NOMO-1 treated with dmso at 0.1 percent for 144 hours (cell line): ENCODE results near the gene FAM124A.

Experiments used
- DNase-seq: peaks from one replicate; lab custom pipeline; 2025; ENCODE audit not compliant: unreplicated experiment; lab: John Stamatoyannopoulos, UW

FAM124A gene, protein sequence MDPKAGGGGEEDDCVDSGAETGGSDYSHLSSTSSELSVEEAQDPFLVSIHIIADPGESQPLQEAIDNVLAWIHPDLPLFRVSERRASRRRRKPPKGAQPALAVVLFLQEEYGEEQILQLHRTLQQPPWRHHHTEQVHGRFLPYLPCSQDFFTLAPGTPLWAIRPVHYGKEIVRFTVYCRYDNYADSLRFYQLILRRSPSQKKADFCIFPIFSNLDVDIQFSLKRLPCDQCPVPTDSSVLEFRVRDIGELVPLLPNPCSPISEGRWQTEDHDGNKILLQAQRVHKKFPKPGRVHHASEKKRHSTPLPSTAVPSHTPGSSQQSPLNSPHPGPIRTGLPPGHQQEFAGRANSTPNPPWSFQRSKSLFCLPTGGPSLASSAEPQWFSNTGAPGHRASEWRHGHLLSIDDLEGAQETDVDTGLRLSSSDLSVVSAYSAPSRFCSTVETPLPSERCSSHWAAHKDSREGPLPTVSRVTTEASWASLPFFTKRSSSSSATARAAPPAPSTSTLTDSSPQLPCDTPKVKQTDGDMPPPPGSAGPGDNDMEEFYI

DNA sequence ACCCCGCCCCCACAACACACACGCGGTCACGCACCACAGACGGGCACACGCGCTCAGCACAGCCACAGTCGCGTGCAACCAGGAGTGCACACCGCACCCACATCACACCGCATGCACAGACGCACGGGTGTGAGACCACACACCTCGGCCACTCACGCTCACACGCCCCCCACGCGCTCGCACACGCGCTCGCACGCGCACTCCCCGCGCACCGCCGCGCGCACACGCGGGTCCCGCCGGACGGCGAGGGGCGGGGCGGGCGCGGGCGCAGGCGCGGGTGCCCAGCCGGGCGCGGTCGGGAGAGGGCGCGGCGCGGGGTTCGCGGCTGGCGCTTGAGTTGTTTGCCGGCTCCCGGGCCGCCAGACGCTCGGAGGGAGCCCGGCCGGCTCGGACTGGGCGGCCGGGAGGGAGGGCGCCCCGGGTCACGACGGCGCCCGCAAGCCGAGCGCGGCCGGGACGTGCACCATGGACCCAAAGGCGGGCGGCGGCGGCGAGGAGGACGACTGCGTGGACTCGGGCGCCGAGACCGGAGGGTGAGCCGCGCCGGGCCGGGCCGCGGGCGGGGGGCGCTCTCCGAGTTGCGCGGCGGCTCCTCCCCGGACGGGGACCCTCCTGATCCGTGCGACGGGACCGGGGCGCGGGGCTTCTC, at the start of gene FAM124A:
Gene FAM124A, plus strand, starts transcription at position 362 of the 649 bp plus-strand sequence. Its CDS starts 104 bp downstream, at position 466.
- peak; percentile 34 for DNase-seq

DNA sequence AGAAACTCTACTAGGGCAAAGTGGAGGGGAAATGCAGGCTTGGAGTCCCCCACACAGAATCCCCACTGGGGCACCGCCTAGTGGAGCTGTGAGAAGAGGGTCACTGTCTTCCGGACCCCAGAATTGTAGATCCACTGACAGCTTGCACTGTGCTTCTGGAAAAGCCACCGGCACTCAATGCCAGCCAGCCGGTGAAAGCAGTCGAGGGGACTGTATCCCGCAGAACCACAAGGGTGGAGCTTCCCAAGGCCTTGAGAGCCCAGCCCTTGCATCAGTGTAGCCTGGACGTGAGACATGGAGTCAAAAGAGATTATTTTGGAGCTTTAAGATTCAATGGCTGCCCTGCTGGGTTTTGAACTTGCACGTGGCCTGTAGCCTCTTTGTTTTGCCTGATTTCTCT, 47.2 kb upstream of the FAM124A start:
- no peak for DNase-seq

DNA sequence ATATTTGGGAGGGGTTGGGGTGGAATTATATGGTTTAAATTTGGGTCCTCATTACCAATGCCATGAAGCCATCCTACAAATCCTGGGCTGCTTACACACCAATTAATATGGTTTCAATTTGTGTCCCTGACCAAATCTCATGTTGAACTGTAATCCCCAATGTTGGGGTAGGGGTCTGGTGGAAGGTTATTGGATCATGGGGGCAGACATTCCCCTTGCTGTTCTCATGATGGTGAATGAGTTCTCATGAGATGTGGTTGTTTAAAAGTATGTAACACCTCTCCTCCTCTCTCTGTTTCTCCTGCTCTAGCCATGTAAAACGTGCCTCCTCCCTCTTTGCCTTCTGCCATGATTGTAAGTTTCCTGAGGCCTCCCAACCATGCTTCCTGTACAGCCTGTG, 46.6 kb upstream of the FAM124A start:
- no peak for DNase-seq

DNA sequence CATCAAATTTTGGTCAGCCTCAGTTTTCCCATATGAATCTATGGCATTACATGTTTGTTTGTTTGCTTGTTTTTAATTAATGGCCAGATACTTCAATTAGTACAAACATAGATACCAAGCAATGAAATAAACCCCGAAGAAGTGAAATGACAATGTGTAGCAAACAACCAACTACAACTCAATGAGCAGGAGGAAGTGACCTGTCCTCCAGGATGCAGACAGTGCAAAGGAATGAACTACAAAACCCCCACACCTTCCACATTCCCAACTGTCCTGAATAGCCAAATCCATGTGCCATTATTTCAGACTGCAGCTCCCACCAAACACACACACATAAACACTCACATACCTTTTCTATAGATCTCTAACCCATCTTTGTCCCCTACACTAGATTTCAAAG, 45.0 kb upstream of the FAM124A start:
- DNase-seq, result no peak

DNA sequence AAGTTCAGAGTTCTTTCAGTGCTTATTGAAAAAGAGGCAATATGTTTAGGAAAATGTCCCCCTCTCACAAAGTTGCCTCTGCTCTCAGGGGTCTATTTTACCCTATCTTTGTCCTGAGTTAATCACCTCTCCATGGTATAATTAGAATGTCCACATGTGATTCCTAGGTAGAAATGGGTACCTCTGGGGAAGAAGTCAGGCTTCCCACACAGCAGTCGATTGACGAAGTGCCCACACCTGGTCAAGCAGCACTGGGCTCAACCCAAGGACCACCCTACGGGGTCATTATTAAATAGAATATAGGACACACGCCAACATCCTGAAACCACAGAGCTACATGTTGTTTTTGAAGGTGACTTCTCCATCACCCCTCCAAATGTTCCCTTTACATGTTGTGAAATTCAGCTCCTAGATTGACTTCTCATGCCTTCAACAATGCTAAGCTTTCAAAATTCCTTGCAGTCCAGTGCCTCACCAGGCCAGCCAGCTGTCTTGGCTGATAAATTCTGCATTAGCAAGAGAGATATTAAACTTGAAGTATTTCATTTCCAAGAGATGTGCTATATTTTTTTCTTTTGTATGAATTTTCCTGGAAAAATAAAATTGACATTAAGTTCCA, 43.6 kb upstream of the FAM124A start:
- no peak for DNase-seq

DNA sequence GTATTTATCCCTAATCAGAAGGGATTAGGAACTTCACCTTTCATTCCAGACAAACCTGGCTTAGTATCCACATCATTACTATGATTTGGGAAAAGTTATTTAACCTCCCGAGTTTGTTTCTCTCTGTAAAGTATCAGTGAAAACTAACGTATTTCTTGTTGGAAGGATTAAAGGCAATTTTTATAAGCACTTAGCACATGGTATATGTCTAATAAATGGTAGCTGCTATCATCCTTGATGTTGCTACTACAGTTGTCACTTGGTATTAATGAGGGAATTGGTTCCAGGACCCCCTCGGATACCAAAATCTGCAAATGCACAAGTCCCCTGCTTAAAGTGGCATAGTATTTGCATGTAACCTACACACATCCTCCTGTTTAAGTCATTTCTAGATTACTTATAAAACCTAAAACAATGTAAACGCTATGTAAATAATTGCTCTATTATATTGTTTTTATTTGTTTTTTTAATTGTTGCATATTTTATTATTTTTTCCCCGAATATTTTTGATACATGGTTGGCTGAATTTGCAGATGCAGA, 42.7 kb upstream of the FAM124A start:
- no peak for DNase-seq

DNA sequence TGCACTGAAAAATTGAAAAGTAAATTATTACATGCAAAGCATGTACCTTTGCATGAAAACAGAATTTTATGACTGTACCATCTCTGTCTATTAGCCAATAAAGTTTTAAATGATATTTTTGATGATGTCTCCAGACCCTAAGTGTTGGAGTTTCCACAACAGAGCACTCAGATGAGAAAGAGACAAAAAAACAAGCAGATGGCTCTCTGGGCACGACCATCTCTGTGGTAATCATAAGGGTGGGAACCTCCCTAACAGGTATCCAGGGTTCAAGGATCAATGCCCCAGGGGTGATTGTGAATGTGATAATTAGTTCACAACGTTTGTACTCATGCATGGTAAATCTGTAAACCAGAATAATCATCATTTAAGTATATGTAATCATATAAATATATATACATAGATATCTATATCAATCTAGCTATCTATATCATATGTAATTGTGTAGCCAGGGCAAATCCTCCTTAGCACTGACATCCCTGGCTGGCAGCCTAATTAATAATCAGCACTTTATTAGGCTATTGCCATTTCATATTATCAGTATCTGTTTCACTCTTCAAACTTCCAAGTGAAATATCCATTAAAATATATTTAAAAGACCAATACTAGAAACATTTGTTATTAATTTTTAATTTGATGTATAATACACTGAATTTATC, 41.2 kb upstream of the FAM124A start:
- DNase-seq, result no peak

DNA sequence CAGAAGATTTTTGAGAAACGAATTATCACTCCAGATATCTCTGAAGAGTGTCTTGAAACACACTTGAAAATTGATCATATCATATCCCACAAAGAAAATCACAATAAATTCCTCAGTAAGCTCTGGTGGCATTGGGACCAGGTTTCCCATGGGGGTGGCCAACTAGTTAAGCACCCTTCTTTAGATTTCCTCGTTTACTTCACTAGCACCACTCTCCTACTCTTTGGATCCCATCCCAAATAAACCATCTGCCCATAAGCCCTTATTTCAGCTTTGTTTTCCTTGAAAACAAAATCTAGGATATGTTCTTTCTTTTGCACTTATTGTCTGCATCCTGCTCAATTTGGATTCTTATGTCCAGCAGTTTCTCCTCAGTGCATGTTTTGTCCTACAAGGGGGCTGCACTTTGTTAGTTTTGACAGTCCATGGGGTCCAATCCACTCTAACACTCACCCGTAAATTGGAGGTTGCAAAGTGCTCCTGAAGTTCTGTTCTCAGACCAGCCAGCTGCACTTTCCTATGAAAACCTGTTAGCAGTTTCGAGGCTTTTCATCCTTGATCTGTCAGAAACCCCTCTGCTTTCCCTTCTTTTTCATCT, 40.3 kb upstream of the FAM124A start:
- no peak for DNase-seq

DNA sequence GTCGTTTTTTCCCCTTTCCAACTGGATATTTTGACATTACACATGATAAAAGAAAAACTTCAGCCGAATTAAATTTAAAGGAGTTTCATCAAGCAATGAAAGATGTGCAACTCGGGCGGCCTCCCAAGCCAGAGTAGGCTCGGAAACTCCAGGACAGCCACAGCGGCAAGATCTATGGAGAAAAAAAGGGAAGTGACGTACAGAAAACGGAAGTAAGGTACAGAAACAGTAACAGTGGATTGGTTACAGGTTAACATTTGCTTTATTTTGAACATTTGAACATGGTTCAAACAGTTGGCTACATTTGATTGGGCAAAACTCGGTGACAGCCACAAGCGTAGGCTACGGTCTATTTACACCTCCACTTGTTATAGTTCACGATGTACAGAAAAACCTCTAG, 30.5 kb upstream of the FAM124A start:
- peak; percentile 44 for DNase-seq

DNA sequence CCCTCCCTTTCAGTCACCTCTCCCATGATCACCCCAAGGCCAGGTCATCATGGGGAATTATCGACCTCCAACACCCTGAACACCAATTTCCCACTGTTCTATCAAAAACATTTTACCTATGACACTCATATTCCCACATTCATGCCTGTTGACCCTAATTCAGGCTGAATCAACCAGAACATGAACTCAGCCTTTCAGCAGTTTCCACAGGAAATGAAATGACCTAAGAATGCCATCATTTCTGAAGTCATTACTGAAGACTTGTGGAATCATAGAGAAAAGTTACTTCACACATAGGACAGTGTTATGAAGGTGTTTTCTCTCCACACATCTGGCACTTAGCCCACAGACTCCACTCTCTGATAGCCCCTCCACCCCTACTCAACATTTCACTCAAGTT, 29.9 kb upstream of the FAM124A start:
- DNase-seq, result no peak

DNA sequence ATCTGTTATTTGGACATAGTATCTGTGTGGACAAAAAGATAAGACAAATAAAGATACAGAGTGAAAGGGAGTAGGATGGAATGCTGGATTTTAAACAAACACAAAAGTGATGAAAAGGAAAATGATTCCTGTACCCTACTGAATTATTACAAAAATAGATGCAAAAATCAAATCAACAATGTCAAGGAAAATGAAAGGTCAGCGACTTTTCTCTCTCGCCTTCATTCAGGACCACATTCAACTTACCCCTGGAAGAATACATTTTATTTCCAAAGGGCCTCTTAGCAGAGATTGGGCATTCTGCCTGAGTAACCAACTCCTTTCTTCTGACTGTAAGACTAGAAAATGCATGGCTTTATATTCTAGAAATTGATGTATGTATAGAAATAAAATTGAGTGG, 28.8 kb upstream of the FAM124A start:
- no peak for DNase-seq

DNA sequence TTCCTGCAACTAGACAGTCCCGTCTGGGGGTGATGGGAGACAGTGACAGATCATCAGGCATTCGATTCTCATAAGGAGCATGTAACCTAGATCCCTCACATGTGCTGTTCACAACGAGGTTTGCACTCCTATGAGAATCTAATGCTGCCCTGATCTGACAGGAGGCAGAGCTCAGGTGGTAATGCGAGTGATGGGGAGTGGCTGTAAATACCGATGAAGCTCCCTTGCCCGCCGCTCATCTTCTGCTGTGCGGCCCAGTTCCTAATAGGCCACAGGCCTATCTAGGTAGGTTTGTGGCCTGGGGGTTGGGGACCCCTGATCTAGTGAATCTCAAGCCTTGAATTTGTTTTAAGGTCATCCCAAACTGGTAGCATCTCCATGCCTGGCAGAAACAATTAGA, 27.3 kb upstream of the FAM124A start:
- no peak for DNase-seq

DNA sequence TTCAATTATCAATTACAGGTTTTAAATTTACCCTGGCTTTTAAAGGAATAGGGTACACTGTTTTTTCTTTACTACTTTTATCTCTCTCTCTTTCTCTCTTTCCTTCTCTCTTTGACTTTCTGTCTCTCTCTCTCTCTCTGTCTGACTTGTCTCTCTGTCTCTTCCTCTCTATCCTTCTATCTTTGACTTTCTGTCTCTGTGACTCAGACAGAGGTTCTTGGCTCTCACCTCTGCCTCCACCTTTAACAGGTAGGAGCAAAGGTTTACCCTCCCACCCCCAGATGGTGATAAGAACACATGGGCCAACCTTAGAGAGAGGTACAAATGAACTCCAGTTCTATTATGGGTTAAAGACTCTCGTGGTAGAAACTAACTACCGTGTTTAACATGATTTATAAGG, 20.3 kb upstream of the FAM124A start:
- no peak for DNase-seq

DNA sequence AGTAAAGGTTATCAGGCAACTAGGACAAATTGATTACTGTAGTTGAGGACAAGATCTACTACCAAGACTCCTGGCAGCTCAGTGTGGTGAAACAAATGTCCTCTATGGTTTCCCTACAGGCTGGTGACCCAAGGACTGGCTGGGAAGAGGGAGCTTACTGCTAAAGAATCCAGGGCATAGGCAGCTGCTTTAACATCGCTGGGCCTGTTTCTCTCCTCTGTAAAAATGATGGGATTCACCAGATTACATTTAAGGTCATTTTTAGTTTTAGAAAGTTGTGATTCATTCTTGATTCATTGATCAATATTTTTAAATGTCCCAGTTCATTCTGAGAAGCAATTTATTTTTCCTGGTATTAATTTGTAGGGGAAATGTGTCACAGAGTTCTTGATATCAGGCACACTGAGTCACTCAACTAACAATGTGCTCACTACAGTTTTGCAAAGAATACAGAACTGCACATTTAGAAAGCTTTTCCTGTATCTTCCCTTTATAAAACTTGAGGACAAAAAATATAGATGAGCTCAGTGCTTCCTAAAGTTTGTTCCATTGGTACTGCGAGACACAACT, 19.6 kb upstream of the FAM124A start:
- no peak for DNase-seq

DNA sequence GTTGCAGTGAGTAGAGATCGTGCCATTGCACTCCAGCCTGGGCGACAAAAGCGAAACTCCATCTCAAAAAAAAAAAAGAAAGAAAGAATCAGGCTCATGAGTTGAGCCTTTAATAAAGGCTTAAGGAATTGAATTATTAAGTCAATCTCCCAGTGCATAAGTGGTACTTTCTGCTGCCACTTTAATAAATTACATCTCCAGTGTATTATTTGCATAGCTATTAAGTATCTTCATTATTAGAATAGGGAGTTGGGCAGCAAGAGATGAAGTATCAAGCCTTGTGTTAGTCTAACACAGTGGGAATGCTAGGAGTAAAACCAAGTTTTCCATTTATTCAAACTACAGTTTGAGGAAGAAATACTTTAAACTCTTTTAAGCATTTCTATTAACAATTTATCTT, 15.6 kb upstream of the FAM124A start:
- no peak for DNase-seq

DNA sequence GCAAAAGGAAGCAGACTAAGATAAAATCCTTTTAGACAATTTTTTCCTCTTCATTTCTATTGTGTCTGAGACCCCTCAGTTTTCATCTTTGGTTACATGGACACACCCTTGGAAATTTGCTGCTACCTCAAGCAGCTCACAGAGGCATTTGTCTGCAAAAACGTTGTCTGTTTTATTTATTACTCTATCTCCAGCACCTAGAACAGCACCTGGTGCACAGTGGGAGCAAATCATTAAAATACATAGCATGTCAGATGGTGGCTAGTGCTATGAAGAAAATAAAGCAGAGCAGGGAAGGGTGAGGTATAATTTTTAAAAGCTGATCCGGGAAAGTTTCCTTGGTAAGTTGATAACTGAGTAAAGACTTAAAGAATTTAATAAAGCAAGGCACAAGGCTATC, 14.3 kb upstream of the FAM124A start:
- no peak for DNase-seq

DNA sequence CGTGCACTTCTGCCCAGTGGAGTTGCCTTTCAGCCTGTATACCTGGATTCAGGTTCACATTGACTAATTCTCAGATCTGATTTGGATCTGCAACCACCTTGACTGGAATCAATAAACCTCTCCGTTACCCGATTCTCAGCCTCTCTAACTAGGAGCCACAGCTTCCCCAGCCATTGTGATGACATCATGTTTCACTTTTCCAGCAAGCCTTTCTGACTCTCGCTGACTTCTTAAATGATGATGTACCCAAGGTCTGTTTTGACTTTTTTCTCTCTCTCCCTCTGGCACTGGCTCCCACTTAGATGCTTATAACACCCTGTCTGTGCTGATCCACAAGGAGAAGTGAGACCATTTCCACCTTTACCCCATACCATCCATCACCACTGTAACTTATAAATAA, 13.5 kb upstream of the FAM124A start:
- DNase-seq, result no peak

DNA sequence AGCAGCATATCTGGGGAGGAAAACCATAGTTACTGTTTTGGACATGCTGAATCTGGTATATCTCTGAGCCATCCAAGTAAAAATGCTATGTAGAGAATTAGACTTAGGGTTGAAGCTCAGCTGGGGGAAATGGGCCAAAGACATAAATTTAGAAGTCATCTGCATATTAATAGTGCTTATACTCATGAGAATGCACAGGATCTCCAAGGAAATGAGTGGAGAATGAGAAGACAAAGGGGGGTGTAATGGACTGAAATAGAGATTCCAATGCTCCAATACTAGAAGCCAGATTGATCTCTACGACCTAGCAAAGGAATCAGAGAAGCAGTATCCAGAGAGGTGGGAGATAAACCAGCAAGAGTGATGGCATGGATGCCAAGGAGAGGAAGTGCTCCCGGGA, 10.3 kb upstream of the FAM124A start:
- no peak for DNase-seq

DNA sequence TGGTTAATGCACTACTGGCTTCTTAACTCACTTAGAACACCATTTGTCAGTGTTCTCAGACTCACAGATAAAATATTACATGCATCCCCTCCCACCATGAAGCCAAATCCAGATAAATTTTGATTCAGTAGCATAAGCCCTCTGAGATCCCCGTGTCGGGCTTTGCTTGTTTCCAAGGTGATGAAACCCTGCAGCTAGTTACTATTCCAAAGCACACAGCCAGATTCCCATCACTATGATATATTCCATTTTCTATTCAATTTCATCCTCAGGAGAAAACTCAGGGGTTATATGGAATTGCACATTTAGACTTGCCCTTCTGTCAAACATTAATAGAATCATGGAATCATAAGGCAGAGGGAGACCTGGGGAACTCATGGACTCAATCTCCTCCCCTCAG, 9.4 kb upstream of the FAM124A start:
- DNase-seq, result no peak

DNA sequence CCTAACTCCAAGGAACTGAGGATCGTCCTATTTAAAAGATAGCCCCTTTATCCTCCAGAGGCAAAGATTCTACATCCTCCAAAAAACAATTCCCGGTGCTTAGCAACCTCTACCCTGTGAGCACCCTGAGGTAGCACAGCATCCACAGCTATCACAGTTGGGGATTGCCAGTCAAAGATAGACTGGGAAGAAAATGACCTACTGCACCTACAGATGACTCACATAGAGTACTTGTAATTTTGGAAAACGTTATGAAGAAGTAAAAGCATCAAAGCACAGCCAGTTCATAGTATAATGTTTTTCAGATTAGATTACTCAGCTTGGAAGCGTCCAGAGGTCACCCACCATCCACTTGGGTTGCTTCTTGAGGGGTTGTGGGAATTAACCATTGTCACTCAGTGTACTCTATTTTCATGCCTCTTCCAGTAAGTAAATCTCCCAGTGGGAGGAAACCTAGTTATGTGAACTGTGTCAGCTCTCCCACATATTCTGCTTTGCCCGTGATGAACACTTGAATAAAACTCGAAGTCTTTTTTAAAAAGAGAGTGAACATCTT, 8.9 kb upstream of the FAM124A start:
- DNase-seq, result no peak
